ENCODE measurements around the gene GXYLT1. TPM values are rescaled to one million over a fixed set of nuclear protein-coding genes. Genes with fewer than 3 reads are reported as not detected.

GXYLT1 gene
- total and polyA plus RNA-seq, 2 of the 13 experiments (the other 11 are each of a cell fraction or from before 2014, with no cell fraction given): 7.8 to 17.0 TPM

DNA sequence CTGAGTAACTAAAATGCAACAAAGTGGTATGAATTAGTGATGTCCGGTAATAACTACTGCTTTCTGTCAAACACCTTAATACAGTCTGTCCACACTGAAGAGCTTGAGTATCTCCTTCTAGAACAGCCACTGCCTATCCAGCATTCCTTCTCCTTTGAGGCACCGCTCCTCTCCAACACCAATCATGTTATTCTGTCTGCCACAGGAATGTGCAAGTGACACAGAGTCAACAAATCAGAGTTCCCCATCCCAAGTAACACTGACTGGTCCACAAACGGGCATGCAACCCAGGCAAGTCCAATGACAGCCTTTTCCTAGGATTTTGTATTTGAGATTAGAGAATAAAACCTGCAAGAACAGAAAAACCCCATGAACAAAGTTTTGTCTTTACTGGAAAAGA is 3.8 kb downstream of the GXYLT1 start:
- Histone ChIP-seq H3K79me2 (ENCODE audit: insufficient read depth, low read length) (peaks cover 64% of the 10 kb centered on the region), H3K4me3 (replicated peaks in 1 of 3; ENCODE audit: insufficient read depth in 1 of 3, low read depth in 2 of 3, low read length in 3 of 3) (no peak overlapping the region), H3K27ac (ENCODE audit: extremely low read length, insufficient read depth, low read length) (no peak overlapping the region), H3K9me3 (ENCODE audit: low read length) (no peaks in the 10 kb centered on the region), H3K4me1 (ENCODE audit: insufficient read depth, low read length) (peaks cover 51% of the 10 kb centered on the region), H3K36me3 (replicated peaks in 1 of 2; ENCODE audit: control insufficient read depth in 1 of 2, insufficient read depth in 2 of 2, low read length in 2 of 2) (no peaks in the 10 kb centered on the region), H4K20me1 (ENCODE audit: insufficient read depth, low read length) (peaks cover 21% of the 10 kb centered on the region), H2AFZ (ENCODE audit: low read length) (no peak overlapping the region), H3K27me3 (ENCODE audit: control insufficient read depth in 1 of 2, insufficient read depth in 2 of 2, low read length in 2 of 2) (no peaks in the 10 kb centered on the region), H3K9ac (ENCODE audit: insufficient read depth, low read depth, low read length) (no peak overlapping the region), H3K4me2 (ENCODE audit: low read depth, low read length) (no peak overlapping the region)
- 14% methylated on average over 3 of the region's 3 CpGs for WGBS (ENCODE audit: low lambda C conversion rate)
- ChIA-PET POLR2A (no interaction called here), CTCF (ENCODE audit: low intra/inter-chr PET ratio, low total read pairs) (no interaction called here)
- in situ Hi-C loops (cut with HindIII; ENCODE audit: extremely low pct_ligation_motif_present, low pct_unique_long_range_greater_than_20kb) (no loop called here), intact Hi-C loops (cut with micrococcal nuclease; ENCODE audit: unreplicated experiment) (loop anchor here (5.0 kb wide), 1 partner anchor 96 kb away; the partner anchor contains the start of gene YAF2)
- no TSS peak for BruUV-seq (replicated peaks)
- ATAC-seq (peak; percentile 63), FAIRE-seq (peak; percentile 61), DNase-seq (ENCODE audit: low spot score) (peak; percentile 81)
- TF ChIP-seq GFI1 (CRISPR knock-in tag; IDR thresholded peaks at IDR 0.05; ENCODE audit: borderline replicate concordance) (peak; percentile 95), CBFB (CRISPR knock-in tag; IDR thresholded peaks at IDR 0.05) (peak; percentile 69; the same call in 1 of the 2 replicates), GZF1 (CRISPR knock-in tag; IDR thresholded peaks at IDR 0.05) (no peak), CREB1 (IDR thresholded peaks at IDR 0.05) (0 out of 2 replicates have a peak, but pooled peaks have one; percentile 8), CREB1 (CRISPR knock-in tag; IDR thresholded peaks at IDR 0.05) (no peak), THAP11 (CRISPR knock-in tag; IDR thresholded peaks at IDR 0.05) (no peak), NFYB (CRISPR knock-in tag; IDR thresholded peaks at IDR 0.05) (peak; percentile 68), ZNF180 (CRISPR knock-in tag; IDR thresholded peaks at IDR 0.05; ENCODE audit: borderline replicate concordance, low read depth) (no peak), FOXA3 (CRISPR knock-in tag; IDR thresholded peaks at IDR 0.05) (peak; percentile 71), HDAC2 (CRISPR knock-in tag; IDR thresholded peaks at IDR 0.05) (peak; percentile 63; the same call in 1 of the 2 replicates), GTF3A (CRISPR knock-in tag; conservative IDR thresholded peaks at IDR 0.05) (no peak), TCF7 (IDR thresholded peaks at IDR 0.05; ENCODE audit: low read depth) (peak; percentile 72), ZMYM4 (CRISPR knock-in tag; IDR thresholded peaks at IDR 0.05) (0 out of 2 replicates have a peak, but pooled peaks have one; percentile 37), ARID5B (CRISPR knock-in tag; IDR thresholded peaks at IDR 0.05) (peak; percentile 66), NR2F6 (IDR thresholded peaks at IDR 0.05) (no peak), NR2F6 (CRISPR knock-in tag; IDR thresholded peaks at IDR 0.05) (0 out of 2 replicates have a peak, but pooled peaks have one; percentile 13), FOXP1 (IDR thresholded peaks at IDR 0.05) (no peak), FOXP1 (CRISPR knock-in tag; IDR thresholded peaks at IDR 0.05) (0 out of 2 replicates have a peak, but pooled peaks have one; percentile 34), ZNF7 (CRISPR knock-in tag; IDR thresholded peaks at IDR 0.05) (no peak)
- TF ChIP-seq, protein P1, sequence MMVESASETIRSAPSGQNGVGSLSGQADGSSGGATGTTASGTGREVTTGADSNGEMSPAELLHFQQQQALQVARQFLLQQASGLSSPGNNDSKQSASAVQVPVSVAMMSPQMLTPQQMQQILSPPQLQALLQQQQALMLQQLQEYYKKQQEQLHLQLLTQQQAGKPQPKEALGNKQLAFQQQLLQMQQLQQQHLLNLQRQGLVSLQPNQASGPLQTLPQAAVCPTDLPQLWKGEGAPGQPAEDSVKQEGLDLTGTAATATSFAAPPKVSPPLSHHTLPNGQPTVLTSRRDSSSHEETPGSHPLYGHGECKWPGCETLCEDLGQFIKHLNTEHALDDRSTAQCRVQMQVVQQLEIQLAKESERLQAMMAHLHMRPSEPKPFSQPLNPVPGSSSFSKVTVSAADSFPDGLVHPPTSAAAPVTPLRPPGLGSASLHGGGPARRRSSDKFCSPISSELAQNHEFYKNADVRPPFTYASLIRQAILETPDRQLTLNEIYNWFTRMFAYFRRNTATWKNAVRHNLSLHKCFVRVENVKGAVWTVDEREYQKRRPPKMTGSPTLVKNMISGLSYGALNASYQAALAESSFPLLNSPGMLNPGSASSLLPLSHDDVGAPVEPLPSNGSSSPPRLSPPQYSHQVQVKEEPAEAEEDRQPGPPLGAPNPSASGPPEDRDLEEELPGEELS (CRISPR knock-in tag; IDR thresholded peaks at IDR 0.05): 0 out of 2 replicates have a peak, but pooled peaks have one; percentile 21
- TF ChIP-seq, protein P2, sequence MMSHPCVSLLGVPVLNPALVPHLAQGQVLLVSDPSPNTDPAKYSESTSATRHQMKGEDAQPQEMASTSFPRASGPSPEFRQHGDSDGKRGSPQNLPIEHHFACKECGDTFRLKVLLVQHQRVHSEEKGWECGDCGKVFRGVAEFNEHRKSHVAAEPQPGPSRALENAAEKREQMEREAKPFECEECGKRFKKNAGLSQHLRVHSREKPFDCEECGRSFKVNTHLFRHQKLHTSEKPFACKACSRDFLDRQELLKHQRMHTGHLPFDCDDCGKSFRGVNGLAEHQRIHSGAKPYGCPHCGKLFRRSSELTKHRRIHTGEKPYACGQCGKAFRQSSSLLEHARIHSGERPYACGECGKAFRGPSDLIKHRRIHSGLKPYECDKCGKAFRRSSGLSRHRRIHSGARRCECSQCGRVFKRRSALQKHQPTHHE (CRISPR knock-in tag; IDR thresholded peaks at IDR 0.05; ENCODE audit: borderline replicate concordance): no peak

Data from HepG2 (cell line).